GM19438 (cell line): ENCODE data around the gene MCF2L.

ENCODE experiments used
- ATAC-seq: cut with Tn5 transposase; IDR thresholded peaks from one replicate; pipeline ENCODE4 v1.9.1; 2021; ENCODE audit warnings: low read depth; ENCODE audit not compliant: unreplicated experiment

The MCF2L gene

GRCh38 chr13:112994084-112994780 is 25.2 kb downstream of the MCF2L start:
- no peak for ATAC-seq

- ATAC-seq: no peak
Measured at GRCh38 chr13:112994781-112995355, 25.9 kb downstream of the MCF2L start.

GRCh38 chr13:112995395-112996191 is 26.6 kb downstream of the MCF2L start:
- ATAC-seq: no peak

GRCh38 chr13:112996671-112997091 is 27.7 kb downstream of the MCF2L start:
- ATAC-seq: no peak

GRCh38 chr13:112997188-112998130 is 28.4 kb downstream of the MCF2L start:
- no peak for ATAC-seq

GRCh38 chr13:112998521-112999280 is 29.7 kb downstream of the MCF2L start:
- ATAC-seq: no peak

GRCh38 chr13:112999414-113000177 is 30.6 kb downstream of the MCF2L start:
- ATAC-seq: no peak

- ATAC-seq: no peak
Measured at GRCh38 chr13:113000575-113000974, 31.6 kb downstream of the MCF2L start.

GRCh38 chr13:113001241-113002140 is 32.5 kb downstream of the MCF2L start:
- ATAC-seq: no peak

- ATAC-seq: no peak
Measured at GRCh38 chr13:113002206-113002912, 33.3 kb downstream of the MCF2L start.

- no peak for ATAC-seq
Measured at GRCh38 chr13:113002913-113003290, 33.9 kb downstream of the MCF2L start.

- ATAC-seq: no peak
Measured at GRCh38 chr13:113004126-113004525, 35.1 kb downstream of the MCF2L start.

GRCh38 chr13:113005076-113005865 is 36.3 kb downstream of the MCF2L start:
- no peak for ATAC-seq

- ATAC-seq: no peak
Measured at GRCh38 chr13:113005997-113006396, 37.0 kb downstream of the MCF2L start.

GRCh38 chr13:113006660-113007059 is 37.6 kb downstream of the MCF2L start:
- ATAC-seq: no peak

- ATAC-seq: no peak
Measured at GRCh38 chr13:113008851-113009250, 39.8 kb downstream of the MCF2L start.
